Adipose tissue (tissue), 3 donors: ENCODE data around the gene MEGF11. TPM values are rescaled to one million over a fixed set of nuclear protein-coding genes. Genes with fewer than 3 reads are reported as not detected.

Experiments used
- H3K27ac ChIP-seq: one replicate; pipeline ENCODE4 v1.5.1; 2013; ENCODE audit warnings: low read depth, low read length
- WGBS, 3 donors: extraction: QIAGEN DNeasy Blood & Tissue Kit; methylation state at CpG; one replicate each; pipeline ENCODE4 v1.1.7; 2013; 5-methylcytosine and 5-hydroxymethylcytosine counted together
- polyA plus RNA-seq, 3 donors: library from polyadenylated mRNA; stranded (reverse); fragments of 200-250 nt; gene quantifications; one replicate each; pipeline ENCODE4 v1.2.3, GENCODE V29; 2013
- donor health status: healthy with polysubstance abuse.
- donor health status: Bipolar disorder and iron deficiency.
- donor health status: healthy.

The MEGF11 gene
- polyA plus RNA-seq, 3 donors = 0.01 to 0.22 TPM; not detected in 1

DNA sequence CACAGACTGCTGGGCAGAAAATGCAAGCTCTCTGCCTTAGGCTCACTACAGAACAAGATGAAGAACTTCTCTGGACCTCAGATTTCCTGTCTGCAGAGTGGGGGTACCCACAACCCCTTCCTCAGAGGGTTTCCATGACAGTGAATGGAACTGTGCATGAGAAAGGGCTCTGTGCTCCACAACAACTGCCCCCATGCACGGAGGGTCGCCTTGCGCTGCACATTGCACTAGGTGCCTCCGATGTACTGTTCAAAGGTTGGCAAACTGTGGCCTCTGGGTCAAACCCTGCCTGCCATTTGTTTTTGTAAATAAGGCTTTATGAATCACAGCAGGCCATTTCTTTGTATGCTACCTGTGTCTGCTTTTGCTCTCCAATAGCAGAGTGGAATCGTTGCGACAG is 212.3 kb downstream of the MEGF11 start:
- H3K27ac ChIP-seq = no peak overlapping the region
- WGBS, 3 donors = 84 to 88% (median 86%) methylated on average over 6 of the region's 6 CpGs

GRCh38 chr15:66040211-66040892 is 213.2 kb downstream of the MEGF11 start:
- no peak overlapping the region for H3K27ac ChIP-seq
- 74 to 88% (median 75%) methylated on average over 10 of the region's 10 CpGs for WGBS, 3 donors

GRCh38 chr15:66039117-66039871 is 214.3 kb downstream of the MEGF11 start:
- no peak overlapping the region for H3K27ac ChIP-seq
- WGBS, 3 donors = 26 to 53% (median 44%) methylated on average over 21 to 22 of the region's 29 CpGs

DNA sequence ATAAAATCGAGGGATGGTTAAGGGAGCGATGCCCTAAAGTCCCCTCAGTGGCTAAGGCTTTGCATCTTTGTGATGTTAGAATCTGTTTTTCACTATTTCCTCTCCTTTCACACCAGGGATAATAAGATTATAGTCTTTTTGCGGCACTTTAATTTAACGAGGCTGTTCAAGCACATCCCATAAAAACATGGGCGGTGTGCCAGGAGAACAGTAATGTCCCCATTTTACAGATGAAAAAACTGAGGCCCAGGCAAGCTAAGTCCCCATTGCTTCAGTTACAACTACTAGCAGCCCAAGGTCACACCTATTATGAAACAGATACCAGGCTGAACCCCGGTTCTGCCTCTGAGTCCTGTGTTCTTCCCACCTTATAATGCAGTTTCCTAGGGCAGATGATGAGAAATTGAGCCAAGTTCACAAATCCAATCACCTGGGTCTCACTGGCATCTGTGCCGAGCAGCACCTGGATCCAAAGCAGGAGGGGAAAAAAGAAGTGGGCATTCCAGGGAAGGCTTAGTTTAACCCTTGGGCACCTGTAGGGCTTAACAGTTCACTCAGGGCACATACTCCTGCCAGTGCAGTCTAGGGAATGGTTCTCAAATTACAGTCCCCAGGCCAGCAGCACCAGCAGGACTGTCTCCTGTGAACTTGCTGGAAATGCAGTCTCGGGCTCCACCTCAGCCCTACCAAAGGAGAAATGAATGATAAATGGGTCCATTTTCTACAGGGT is 215.0 kb downstream of the MEGF11 start:
- WGBS, 3 donors = 64 to 72% (median 68%) methylated on average over 8 of the region's 8 CpGs
- H3K27ac ChIP-seq = no peak overlapping the region

- no peak overlapping the region for H3K27ac ChIP-seq
- 57 to 85% (median 63%) methylated on average over 5 of the region's 5 CpGs for WGBS, 3 donors
These were observed 216.7 kb downstream of the MEGF11 start for GRCh38 chr15:66036859-66037258.

- WGBS, 3 donors = 62 to 71% (median 66%) methylated on average over 5 of the region's 5 CpGs
- no peak overlapping the region for H3K27ac ChIP-seq
These were observed 217.6 kb downstream of the MEGF11 start for GRCh38 chr15:66035901-66036300.

DNA sequence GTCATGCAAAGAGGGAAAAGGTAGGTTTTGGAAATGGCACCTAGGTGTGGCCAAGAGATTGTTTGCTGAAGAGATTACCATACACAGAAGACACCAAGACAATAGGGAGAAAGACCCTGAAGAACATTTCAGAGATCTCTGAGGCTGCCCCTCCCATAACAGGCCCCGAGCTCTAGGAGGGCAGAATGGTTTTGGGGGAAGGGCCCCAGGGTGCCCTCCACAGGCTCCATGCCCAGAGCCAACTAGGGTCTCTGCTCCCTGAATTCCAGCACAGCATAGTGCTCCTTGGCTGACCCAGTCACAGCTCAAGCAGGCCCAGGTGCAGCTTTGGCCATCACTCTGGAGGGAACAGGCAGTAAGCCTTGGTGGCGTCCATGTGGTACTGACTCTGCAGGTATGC is 220.4 kb downstream of the MEGF11 start:
- 83 to 96% (median 89%) methylated on average over 2 of the region's 2 CpGs for WGBS, 3 donors
- no peak overlapping the region for H3K27ac ChIP-seq

GRCh38 chr15:66032006-66032405 is 221.5 kb downstream of the MEGF11 start:
- H3K27ac ChIP-seq = no peak overlapping the region
- 87 to 92% (median 90%) methylated on average over 1 of the region's 1 CpG for WGBS, 3 donors

- WGBS, 3 donors = 82 to 97% (median 83%) methylated on average over 4 of the region's 4 CpGs
- no peak overlapping the region for H3K27ac ChIP-seq
These were observed 222.9 kb downstream of the MEGF11 start for GRCh38 chr15:66030650-66031049.

DNA sequence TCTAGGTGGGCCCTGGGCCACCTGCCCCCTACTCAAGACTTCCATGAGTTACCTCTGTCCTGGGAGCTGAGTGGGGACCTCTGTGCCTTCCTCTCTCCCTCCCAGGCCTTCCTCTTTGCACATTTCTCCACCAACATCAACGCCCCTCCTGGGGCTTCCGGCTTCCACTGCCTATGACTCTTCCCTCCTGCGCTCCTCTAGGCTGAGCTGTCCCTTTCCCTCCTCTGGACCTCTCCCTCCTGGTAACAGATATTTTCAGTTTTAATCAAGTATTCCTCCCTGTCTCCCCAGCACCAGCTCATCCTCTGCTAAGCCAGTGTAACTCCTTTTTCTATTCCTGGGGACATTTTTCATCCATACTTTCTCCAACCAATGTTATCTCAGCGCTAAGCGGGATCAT is 223.9 kb downstream of the MEGF11 start:
- 85 to 94% (median 89%) methylated on average over 5 of the region's 5 CpGs for WGBS, 3 donors
- H3K27ac ChIP-seq = no peak overlapping the region

GRCh38 chr15:66027268-66027805 is 226.2 kb downstream of the MEGF11 start:
- no peak overlapping the region for H3K27ac ChIP-seq
- 38 to 55% (median 43%) methylated on average over 5 of the region's 5 CpGs for WGBS, 3 donors

GRCh38 chr15:66025972-66026371 is 227.6 kb downstream of the MEGF11 start:
- 57 to 64% (median 58%) methylated on average over 7 of the region's 7 CpGs for WGBS, 3 donors
- no peak overlapping the region for H3K27ac ChIP-seq

- WGBS, 3 donors = 4 to 36% (median 10%) methylated on average over 4 of the region's 4 CpGs
- H3K27ac ChIP-seq = no peak overlapping the region
These were observed 228.5 kb downstream of the MEGF11 start for GRCh38 chr15:66025015-66025452.

- no peak overlapping the region for H3K27ac ChIP-seq
- WGBS, 3 donors = 94 to 96% (median 95%) methylated on average over 4 of the region's 4 CpGs
These were observed 229.4 kb downstream of the MEGF11 start for GRCh38 chr15:66024116-66024515.

DNA sequence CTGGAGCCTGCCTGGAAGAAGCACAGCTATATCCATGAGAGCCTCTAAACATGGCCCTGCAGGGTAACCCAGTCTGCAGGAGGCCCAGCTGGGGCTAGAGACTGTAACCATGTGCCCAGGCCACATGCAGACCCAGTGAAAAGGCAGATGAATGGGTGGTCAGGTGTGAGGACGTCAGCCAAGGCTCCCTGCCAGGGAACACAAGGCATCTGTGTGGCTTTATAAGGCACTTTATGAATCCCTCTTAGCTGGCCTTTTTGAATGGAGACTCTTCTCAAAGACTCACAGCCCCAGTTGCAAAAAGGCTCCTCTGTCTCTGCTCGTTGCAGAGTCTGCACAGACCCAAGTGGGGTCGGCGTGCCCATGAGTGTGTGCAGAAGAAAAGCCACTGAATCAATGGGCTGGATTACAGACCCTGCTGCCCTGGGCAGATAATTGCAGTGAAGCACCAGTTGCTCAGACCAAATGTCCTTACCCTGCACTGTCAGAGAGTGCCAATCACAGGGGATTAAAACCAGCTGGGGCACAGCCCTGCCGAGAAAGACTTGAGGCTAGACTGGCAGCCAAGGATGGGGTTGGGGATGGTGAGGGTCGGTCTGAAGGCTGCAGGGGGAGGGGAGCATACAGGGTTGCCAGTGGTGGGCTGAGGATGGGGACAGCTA is 230.1 kb downstream of the MEGF11 start:
- H3K27ac ChIP-seq = no peak overlapping the region
- 71 to 80% (median 75%) methylated on average over 6 of the region's 6 CpGs for WGBS, 3 donors

- 73 to 80% (median 79%) methylated on average over 3 of the region's 3 CpGs for WGBS, 3 donors
- no peak overlapping the region for H3K27ac ChIP-seq
These were observed 231.4 kb downstream of the MEGF11 start for GRCh38 chr15:66022163-66022525.

- no peak overlapping the region for H3K27ac ChIP-seq
- WGBS, 3 donors = 71 to 88% (median 84%) methylated on average over 7 of the region's 7 CpGs
These were observed 231.9 kb downstream of the MEGF11 start for GRCh38 chr15:66021496-66022162.

DNA sequence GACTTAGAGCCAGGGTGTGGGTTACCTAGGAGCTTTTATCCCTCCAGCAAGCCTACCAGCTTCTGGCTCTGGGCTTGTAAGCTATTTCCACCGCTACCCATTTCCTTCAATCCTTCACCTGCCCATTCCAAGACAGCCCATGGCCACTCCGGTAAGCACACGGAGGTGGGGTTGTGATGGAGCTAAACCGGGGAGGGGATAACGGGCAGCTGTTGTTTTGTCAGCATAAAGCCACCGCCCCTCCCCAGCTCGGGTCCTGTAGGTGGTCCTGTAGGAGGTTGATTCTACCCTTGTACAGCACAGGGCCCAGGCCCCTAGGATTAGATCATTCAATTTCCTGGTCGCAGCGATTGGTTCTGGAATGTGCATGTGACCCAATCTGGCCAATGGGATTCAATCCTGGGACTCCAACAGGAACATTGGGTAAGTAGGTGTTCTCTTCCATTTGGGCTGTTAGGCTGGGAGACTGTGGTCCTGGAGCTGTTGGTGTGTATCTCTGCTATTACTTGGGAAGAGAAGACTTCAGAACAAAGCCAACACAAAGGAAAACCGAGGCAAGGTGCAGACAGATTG is 233.6 kb downstream of the MEGF11 start:
- 78 to 83% (median 82%) methylated on average over 10 of the region's 10 CpGs for whole genome bisulfite sequencing, 3 donors
- H3K27ac ChIP-seq = no peak overlapping the region
